ENCODE data around the gene IMMP2L. TPM values are rescaled to one million over a fixed set of nuclear protein-coding genes. Genes with fewer than 3 reads are reported as not detected.

The IMMP2L gene
- total and polyA plus RNA-seq, 2 of the 4 experiments (the other 2 are of a cell fraction), result 5.8 to 9.3 TPM

GRCh38 chr7:110764852-110765251 is 797.4 kb downstream of the IMMP2L start:
- H3K9ac ChIP-seq (ENCODE audit: low read depth, low read length), result no peak overlapping the region
- no peaks in the 10 kb centered on the region for H3K79me1 ChIP-seq (ENCODE audit: low read depth in 1 of 2, low read length in 2 of 2)
- H2AFZ ChIP-seq (replicated peaks; ENCODE audit: low read length, poor library complexity), result no peak overlapping the region
- no peak overlapping the region for H4K8ac ChIP-seq (ENCODE audit: low read depth in 2 of 2, low read length in 2 of 2)
- no peak overlapping the region for H4K91ac ChIP-seq (ENCODE audit: insufficient read depth, low read depth, low read length)
- no peak overlapping the region for H2BK15ac ChIP-seq (ENCODE audit: low read depth, low read length)
- H4K5ac ChIP-seq (ENCODE audit: low read depth, low read length), result no peak overlapping the region
- H4K20me1 ChIP-seq (ENCODE audit: insufficient read depth, low read length), result no peaks in the 10 kb centered on the region
- no peak overlapping the region for H2AK5ac ChIP-seq (ENCODE audit: low read depth, low read length)
- no peak overlapping the region for H3K4ac ChIP-seq (ENCODE audit: low read depth, low read length)
- H3K4me3 ChIP-seq (ENCODE audit: insufficient read depth, low read depth, low read length), result no peak overlapping the region
- ChIA-PET POLR2A (ENCODE audit: unreplicated experiment) (no interaction called here), CTCF (no interaction called here)
- no peak overlapping the region for H3K4me2 ChIP-seq (ENCODE audit: low read depth, low read length)
- H3K18ac ChIP-seq (ENCODE audit: low read depth, low read length), result no peak overlapping the region
- dilution Hi-C loops (cut with HindIII; ENCODE audit: low sequenced_read_pairs, unreplicated experiment), result no loop called here
- no peaks in the 10 kb centered on the region for H3K27me3 ChIP-seq (ENCODE audit: control insufficient read depth, insufficient read depth, low read length)
- no peak overlapping the region for H3K14ac ChIP-seq (replicated peaks; ENCODE audit: low read depth, low read length)
- no peaks in the 10 kb centered on the region for H3K4me1 ChIP-seq (ENCODE audit: control insufficient read depth, insufficient read depth, low read length)
- H3K56ac ChIP-seq (ENCODE audit: extremely low read depth, insufficient read depth, low read length), result no peak overlapping the region
- no peak overlapping the region for H2AK9ac ChIP-seq (replicated peaks; ENCODE audit: low read depth, low read length, poor library complexity)
- H3K23ac ChIP-seq (ENCODE audit: low read depth, low read length), result no peak overlapping the region
- no peaks in the 10 kb centered on the region for H3K9me1 ChIP-seq (ENCODE audit: insufficient read depth, low read length)
- in situ Hi-C loops (cut with MboI; ENCODE audit: low sequenced_read_pairs), result no loop called here
- no peaks in the 10 kb centered on the region for H3K36me3 ChIP-seq (ENCODE audit: control insufficient read depth, insufficient read depth, low read length)
- no peak overlapping the region for H2BK20ac ChIP-seq (ENCODE audit: low read depth, low read length)
- BruUV-seq (replicated peaks), result no TSS peak
- H3K9me3 ChIP-seq (ENCODE audit: control insufficient read depth, insufficient read depth, low read length), result no peaks in the 10 kb centered on the region
- no peak for ATAC-seq (ENCODE audit: low read depth)
- DNase-seq, result no peak
- TF ChIP-seq MXI1 (IDR thresholded peaks at IDR 0.05; ENCODE audit: borderline replicate concordance, low read depth, low read length) (no peak), MAFK (IDR thresholded peaks at IDR 0.05; ENCODE audit: low read depth, low read length) (peak; percentile 95), NFE2L2 (IDR thresholded peaks at IDR 0.05; ENCODE audit: low read depth, low read length) (no peak)
- no peak overlapping the region for H2BK120ac ChIP-seq (ENCODE audit: low read depth, low read length)
- H3K27ac ChIP-seq (ENCODE audit: insufficient read depth, low read length), result no peak overlapping the region
- no CpG with 5 or more reads among the region's 3 CpGs for WGBS, 2 experiments (ENCODE audit: extremely low coverage in 2 of 2, insufficient read length in 1 of 2)
- intact Hi-C loops (cut with micrococcal nuclease), result no loop called here
- H2BK5ac ChIP-seq (ENCODE audit: low read depth, low read length, poor library complexity, severe bottlenecking), result no peak overlapping the region
